Measurements from ENCODE around the gene RAB5IF. TPM values are rescaled to one million over a fixed set of nuclear protein-coding genes. Genes with fewer than 3 reads are reported as not detected.

Gene RAB5IF
- total and polyA plus RNA-seq, 2 of the 13 experiments (the other 11 are each of a cell fraction or from before 2014, with no cell fraction given): 261 to 305 TPM

- TF ChIP-seq LCORL (IDR thresholded peaks at IDR 0.05) (no peak), LCORL (CRISPR knock-in tag; IDR thresholded peaks at IDR 0.05) (0 out of 2 replicates have a peak, but pooled peaks have one; percentile 80), SRSF4 (IDR thresholded peaks at IDR 0.05; ENCODE audit: low read depth, low read length, poor library complexity, severe bottlenecking) (no peak), ZBTB44 (CRISPR knock-in tag; IDR thresholded peaks at IDR 0.05) (0 out of 2 replicates have a peak, but pooled peaks have one; percentile 41), EEA1 (CRISPR knock-in tag; IDR thresholded peaks at IDR 0.05; ENCODE audit: borderline replicate concordance) (peak; percentile 90; the same call in 1 of the 2 replicates), SOX5 (CRISPR knock-in tag; IDR thresholded peaks at IDR 0.05; ENCODE audit: borderline replicate concordance) (0 out of 2 replicates have a peak, but pooled peaks have one; percentile 25), ZNF646 (CRISPR knock-in tag; IDR thresholded peaks at IDR 0.05) (no peak), ELF3 (CRISPR knock-in tag; IDR thresholded peaks at IDR 0.05) (peak; percentile 62; the same call in 1 of the 2 replicates), PRDM4 (CRISPR knock-in tag; IDR thresholded peaks at IDR 0.05; ENCODE audit: borderline replicate concordance) (no peak), KDM4B (CRISPR knock-in tag; IDR thresholded peaks at IDR 0.05) (peak; percentile 83), TOPORS (CRISPR knock-in tag; IDR thresholded peaks at IDR 0.05) (no peak), ZNF18 (CRISPR knock-in tag; IDR thresholded peaks at IDR 0.05; ENCODE audit: insufficient replicate concordance) (no peak), ZNF557 (CRISPR knock-in tag; IDR thresholded peaks at IDR 0.05) (no peak), PHF8 (CRISPR knock-in tag; IDR thresholded peaks at IDR 0.05) (peak; percentile 87), MNT (IDR thresholded peaks at IDR 0.05) (peak; percentile 63)
These were observed 31.0 kb upstream of the RAB5IF start (continued) for GRCh38 chr20:36574366-36575135.

Data from HepG2 (cell line).